Esophagus muscularis mucosa (tissue), 4 donors: ENCODE data around the gene AP1G1. TPM values are rescaled to one million over a fixed set of nuclear protein-coding genes. Genes with fewer than 3 reads are reported as not detected.

Source experiments
- DNase-seq: peaks from one replicate; pipeline ENCODE4 v3.0.0-alpha.2; 2017; ENCODE audit errors: extremely low spot score
- H3K27ac ChIP-seq, 4 donors: fragments of 200-600 bp; sonication (generic); replicated peaks in 1 of 4; 1 replicate in 3 of 4; 2 replicates in 1 of 4; pipeline ENCODE4 v1.5.1; 2016 to 2019; ENCODE audit warnings: mild to moderate bottlenecking in 1 of 4
- H3K27me3 ChIP-seq, 4 donors: fragments of 200-600 bp; sonication (generic); one replicate each; pipeline versions ENCODE4 v1.5.1 to v1.6.0; 2016 to 2019
- H3K36me3 ChIP-seq, 4 donors: fragments of 200-600 bp; sonication (generic); one replicate each; pipeline ENCODE4 v1.5.1; 2016 to 2019
- H3K4me1 ChIP-seq, 4 donors: fragments of 200-600 bp; sonication (generic); one replicate each; pipeline ENCODE4 v1.5.1; 2016 to 2019
- H3K4me3 ChIP-seq, 4 donors: fragments of 200-600 bp; sonication (generic); 1 replicate in 2 of 4; 2 replicates in 2 of 4; pipeline ENCODE4 v1.5.1; 2016 to 2019; ENCODE audit warnings: mild to moderate bottlenecking in 4 of 4, moderate library complexity in 1 of 4
- H3K9me3 ChIP-seq, 4 donors: fragments of 200-600 bp; sonication (generic); 1 replicate in 3 of 4; 2 replicates in 1 of 4; pipeline ENCODE4 v1.5.1; 2016 to 2019
- EP300 ChIP-seq: sonication (generic); formaldehyde crosslinking; IDR thresholded peaks from one replicate; pipeline ENCODE4 v1.6.1; 2017; ENCODE audit warnings: antibody characterized with exemption
- POLR2A ChIP-seq: fragments of 450-650 bp; IDR thresholded peaks from one replicate; pipeline ENCODE4 v1.6.1; 2017; ENCODE audit warnings: antibody characterized with exemption, moderate library complexity, mild to moderate bottlenecking, low read depth
- POLR2AphosphoS5 ChIP-seq, 2 donors: sonication (generic); formaldehyde crosslinking; IDR thresholded peaks; one replicate each; pipeline ENCODE4 v1.6.1; 2017; ENCODE audit warnings: antibody characterized with exemption in 2 of 2
- WGBS: methylation state at CpG from one replicate; pipeline ENCODE4 v1.1.5; 2018; 5-methylcytosine and 5-hydroxymethylcytosine counted together
- intact Hi-C: fragments of 100-400 bp; cut with DNase I; formaldehyde crosslinking; loops from one replicate; pipeline ENCODE4 v1.15.1; 2023
- total RNA-seq, 4 donors: library from RNA; depleted of rRNA; stranded (reverse); fragments of >200 nt; gene quantifications; one replicate each; pipeline versions ENCODE4 v1.1.0 to v1.2.1, GENCODE V29; 2016
- TF ChIP-seq, protein P1 (sequence below), 3 experiments: fragments of 200-600 bp in 2 of 3; fragments of 450-650 bp in 1 of 3; sonication (generic) in 2 of 3; IDR thresholded peaks; one replicate each; pipeline ENCODE4 v1.5.1; 2017 to 2019; ENCODE audit warnings: antibody characterized with exemption in 3 of 3, mild to moderate bottlenecking in 2 of 3, moderate library complexity in 1 of 3

AP1G1 gene
- total RNA-seq, 4 donors from 2014 or later: 45.9 to 56.9 (median 51.5) TPM

- intact Hi-C loops: loop anchor here (5.0 to 10.0 kb wide), 2 partner anchors 84 to 161 kb away; partner anchors contain the start of genes AP1G1 and ZNF821
- 0% methylated on average over 14 of the region's 104 CpGs for WGBS
- Histone ChIP-seq H3K9me3 (no peaks in the 10 kb centered on the region), H3K27me3 (no peaks in the 10 kb centered on the region), H3K27ac (peak overlapping the region; percentile 93 to 95 (median 94)), H3K4me3 (peak overlapping the region; percentile 79 to 97 (median 88)), H3K36me3 (no peaks in the 10 kb centered on the region), H3K4me1 (peaks cover 20 to 55% (median 50%) of the 10 kb centered on the region in 4 donors)
- DNase-seq: no peak
- TF ChIP-seq POLR2AphosphoS5 (IDR thresholded peaks at IDR 0.05) (peak in 1 of 2 donors; percentile 42), POLR2A (no peak)
These were observed 84.9 kb downstream of the AP1G1 start for GRCh38 chr16:71723537-71724319.

DNA sequence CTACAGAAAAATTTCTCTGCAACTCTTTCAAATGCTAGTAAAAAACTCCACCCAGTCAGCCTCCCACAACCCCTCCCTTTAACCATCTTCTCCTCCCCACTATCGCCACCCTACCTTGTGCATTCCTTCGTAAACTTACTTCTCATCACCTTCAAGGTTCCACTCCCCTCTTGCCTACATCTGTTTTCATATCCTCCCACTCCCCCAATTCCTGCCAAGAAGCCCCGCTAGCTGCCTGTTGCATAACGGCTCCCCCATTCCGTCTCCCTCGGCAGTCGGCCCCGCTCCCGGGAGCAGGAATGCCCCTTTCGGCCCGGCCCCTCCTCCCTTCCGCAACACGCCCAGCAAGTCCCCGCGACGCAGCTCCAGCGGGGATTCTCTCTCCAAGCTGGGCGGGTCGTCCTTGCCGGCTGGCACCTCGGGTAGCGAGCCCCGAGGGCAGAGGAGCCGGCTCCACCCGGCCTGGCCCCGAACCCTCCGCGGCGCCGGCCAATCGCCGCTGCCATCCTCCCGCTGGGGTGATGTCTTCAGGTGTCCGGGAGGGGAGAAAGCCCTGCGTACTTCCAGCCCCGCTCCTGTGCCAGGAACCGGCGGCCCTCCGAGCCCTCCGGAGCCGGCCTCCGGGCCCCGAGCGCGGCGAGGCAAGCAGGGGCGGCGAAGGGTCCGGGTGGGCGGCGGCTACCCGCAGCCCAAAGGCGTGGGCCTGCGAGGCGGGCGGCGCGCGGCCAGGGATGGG lies 85.7 kb downstream of the AP1G1 start:
- peak overlapping the region; percentile 79 to 97 (median 88) for H3K4me3 ChIP-seq
- H3K4me1 ChIP-seq: peaks cover 20 to 55% (median 50%) of the 10 kb centered on the region in 4 donors
- no peak for TF ChIP-seq EP300
- TF ChIP-seq, protein P1, sequence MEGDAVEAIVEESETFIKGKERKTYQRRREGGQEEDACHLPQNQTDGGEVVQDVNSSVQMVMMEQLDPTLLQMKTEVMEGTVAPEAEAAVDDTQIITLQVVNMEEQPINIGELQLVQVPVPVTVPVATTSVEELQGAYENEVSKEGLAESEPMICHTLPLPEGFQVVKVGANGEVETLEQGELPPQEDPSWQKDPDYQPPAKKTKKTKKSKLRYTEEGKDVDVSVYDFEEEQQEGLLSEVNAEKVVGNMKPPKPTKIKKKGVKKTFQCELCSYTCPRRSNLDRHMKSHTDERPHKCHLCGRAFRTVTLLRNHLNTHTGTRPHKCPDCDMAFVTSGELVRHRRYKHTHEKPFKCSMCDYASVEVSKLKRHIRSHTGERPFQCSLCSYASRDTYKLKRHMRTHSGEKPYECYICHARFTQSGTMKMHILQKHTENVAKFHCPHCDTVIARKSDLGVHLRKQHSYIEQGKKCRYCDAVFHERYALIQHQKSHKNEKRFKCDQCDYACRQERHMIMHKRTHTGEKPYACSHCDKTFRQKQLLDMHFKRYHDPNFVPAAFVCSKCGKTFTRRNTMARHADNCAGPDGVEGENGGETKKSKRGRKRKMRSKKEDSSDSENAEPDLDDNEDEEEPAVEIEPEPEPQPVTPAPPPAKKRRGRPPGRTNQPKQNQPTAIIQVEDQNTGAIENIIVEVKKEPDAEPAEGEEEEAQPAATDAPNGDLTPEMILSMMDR (IDR thresholded peaks at IDR 0.05): no peak
- TF ChIP-seq POLR2AphosphoS5 (IDR thresholded peaks at IDR 0.05): peak; percentile 61 to 72
- peak; percentile 24 for TF ChIP-seq POLR2A
- 1% methylated on average over 21 of the region's 59 CpGs for WGBS
- H3K27ac ChIP-seq: peak overlapping the region; percentile 93 to 95 (median 94)
- intact Hi-C loops: loop anchor here (5.0 to 10.0 kb wide), 2 partner anchors 84 to 162 kb away; partner anchors contain the start of genes AP1G1 and ZNF821
- no peaks in the 10 kb centered on the region for H3K27me3 ChIP-seq
- H3K36me3 ChIP-seq: peaks cover 0 to 5% (median 1%) of the 10 kb centered on the region in 4 donors
- DNase-seq: no peak
- no peaks in the 10 kb centered on the region for H3K9me3 ChIP-seq

GRCh38 chr16:71721066-71721740 lies 87.4 kb downstream of the AP1G1 start:
- intact Hi-C loops: loop anchor here (5.0 to 10.0 kb wide), 2 partner anchors 86 to 164 kb away; partner anchors contain the start of genes AP1G1 and ZNF821
- H3K27ac ChIP-seq: no peak overlapping the region
- WGBS: 82% methylated on average over 7 of the region's 8 CpGs
- peaks cover 12 to 41% (median 36%) of the 10 kb centered on the region in 4 donors for H3K4me1 ChIP-seq
- no peak for TF ChIP-seq EP300
- no peak for TF ChIP-seq POLR2A
- TF ChIP-seq, protein P1 (IDR thresholded peaks at IDR 0.05): no peak
- TF ChIP-seq POLR2AphosphoS5 (IDR thresholded peaks at IDR 0.05): no peak
- no peak for DNase-seq
- H3K36me3 ChIP-seq: peaks cover 0 to 7% (median 2%) of the 10 kb centered on the region in 4 donors
- H3K27me3 ChIP-seq: no peaks in the 10 kb centered on the region
- H3K4me3 ChIP-seq: no peak overlapping the region
- no peaks in the 10 kb centered on the region for H3K9me3 ChIP-seq

DNA sequence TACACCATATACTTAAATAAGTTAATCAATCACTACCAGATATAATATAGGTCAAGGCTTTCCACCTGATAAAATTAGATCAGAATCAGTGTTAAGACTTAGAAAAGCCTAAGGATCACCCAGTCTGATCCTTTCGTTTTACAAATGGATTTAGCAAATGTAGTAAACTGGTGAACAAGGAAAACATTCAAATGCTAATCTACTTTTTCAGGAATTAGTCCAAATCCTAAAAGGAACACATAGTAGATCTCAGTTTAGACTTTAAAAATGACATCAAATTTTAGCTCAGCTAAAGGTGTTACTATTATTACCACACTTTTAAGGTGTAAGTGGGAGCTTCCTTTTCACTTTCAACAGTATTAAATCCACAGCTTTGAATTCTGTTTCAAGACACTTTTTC lies 96.1 kb downstream of the AP1G1 start:
- WGBS: 76% methylated on average over 1 of the region's 1 CpG
- Histone ChIP-seq H3K9me3 (no peaks in the 10 kb centered on the region), H3K4me3 (no peak overlapping the region), H3K27me3 (no peaks in the 10 kb centered on the region), H3K36me3 (peaks cover 0 to 21% (median 4%) of the 10 kb centered on the region in 4 donors), H3K27ac (no peak overlapping the region), H3K4me1 (peaks cover 0 to 28% (median 10%) of the 10 kb centered on the region in 4 donors)
- TF ChIP-seq, protein P1 (IDR thresholded peaks at IDR 0.05): no peak
- no peak for TF ChIP-seq POLR2AphosphoS5 (IDR thresholded peaks at IDR 0.05)
- TF ChIP-seq POLR2A: no peak
- TF ChIP-seq EP300: no peak
- intact Hi-C loops: no loop called here
- DNase-seq: no peak
